PC-3 (cell line): ENCODE data around the gene NPL.

Source experiments
- EZH2 ChIP-seq: fragments of 300-600 bp; sonication (generic); IDR thresholded peaks from one replicate; pipeline ENCODE4 v1.6.1; 2017; ENCODE audit warnings: antibody characterized with exemption, mild to moderate bottlenecking, low read length; ENCODE audit not compliant: unreplicated experiment
- TF ChIP-seq, protein P1 (sequence below): fragments of 300-600 bp; sonication (generic); conservative IDR thresholded peaks from 2 replicates; pipeline ENCODE4 v1.5.1; 2017; ENCODE audit warnings: antibody characterized with exemption, low read depth, mild to moderate bottlenecking, low read length

DNA sequence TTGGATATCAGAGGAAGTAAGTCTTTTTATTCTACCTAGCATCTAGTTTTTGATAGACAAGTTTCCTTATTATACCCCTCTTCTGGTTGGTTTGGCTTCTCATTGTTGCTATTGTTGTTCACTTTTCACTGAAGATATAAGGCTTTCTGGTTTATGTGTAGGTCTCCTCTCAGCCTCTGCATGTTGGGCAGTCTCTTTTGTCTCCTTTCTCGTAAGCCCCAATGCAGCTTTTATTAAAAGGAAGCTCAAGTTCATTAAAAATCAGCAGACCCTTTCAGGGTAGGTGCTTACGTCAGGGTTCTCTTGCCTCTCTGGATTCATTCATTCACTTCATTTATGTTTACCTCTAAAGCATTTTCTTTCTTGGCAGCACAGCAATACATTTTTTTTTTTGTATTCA lies 44.8 kb downstream of the NPL start:
- TF ChIP-seq, protein P1, sequence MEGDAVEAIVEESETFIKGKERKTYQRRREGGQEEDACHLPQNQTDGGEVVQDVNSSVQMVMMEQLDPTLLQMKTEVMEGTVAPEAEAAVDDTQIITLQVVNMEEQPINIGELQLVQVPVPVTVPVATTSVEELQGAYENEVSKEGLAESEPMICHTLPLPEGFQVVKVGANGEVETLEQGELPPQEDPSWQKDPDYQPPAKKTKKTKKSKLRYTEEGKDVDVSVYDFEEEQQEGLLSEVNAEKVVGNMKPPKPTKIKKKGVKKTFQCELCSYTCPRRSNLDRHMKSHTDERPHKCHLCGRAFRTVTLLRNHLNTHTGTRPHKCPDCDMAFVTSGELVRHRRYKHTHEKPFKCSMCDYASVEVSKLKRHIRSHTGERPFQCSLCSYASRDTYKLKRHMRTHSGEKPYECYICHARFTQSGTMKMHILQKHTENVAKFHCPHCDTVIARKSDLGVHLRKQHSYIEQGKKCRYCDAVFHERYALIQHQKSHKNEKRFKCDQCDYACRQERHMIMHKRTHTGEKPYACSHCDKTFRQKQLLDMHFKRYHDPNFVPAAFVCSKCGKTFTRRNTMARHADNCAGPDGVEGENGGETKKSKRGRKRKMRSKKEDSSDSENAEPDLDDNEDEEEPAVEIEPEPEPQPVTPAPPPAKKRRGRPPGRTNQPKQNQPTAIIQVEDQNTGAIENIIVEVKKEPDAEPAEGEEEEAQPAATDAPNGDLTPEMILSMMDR = no peak
- no peak for TF ChIP-seq EZH2
